ENCODE measurements around the gene MAGEB1. TPM values are rescaled to one million over a fixed set of nuclear protein-coding genes. Genes with fewer than 3 reads are reported as not detected.

Gene MAGEB1
- total and polyA plus RNA-seq, 2 of the 13 experiments (the other 11 are each of a cell fraction or from before 2014, with no cell fraction given), result not detected

DNA sequence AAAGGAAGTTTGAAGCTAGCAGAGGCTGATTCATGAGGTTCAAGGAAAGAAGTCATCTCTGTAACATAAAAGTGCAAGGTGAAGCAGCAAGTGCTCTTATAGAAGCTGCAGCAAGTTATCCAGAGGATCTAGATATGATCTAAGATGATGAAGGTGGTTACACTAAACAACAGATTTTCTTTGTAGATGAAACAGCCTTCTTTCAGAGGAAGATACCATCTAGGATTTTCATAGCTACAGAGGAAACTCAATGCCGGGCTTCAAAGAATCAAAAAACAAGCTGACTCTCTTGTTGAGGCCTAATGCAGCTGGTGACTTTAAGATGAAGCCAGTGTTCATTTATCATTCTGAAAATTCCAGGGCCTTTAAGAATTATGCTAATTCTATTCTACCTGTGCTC lies 33.5 kb downstream of the MAGEB1 start (continued):
- TF ChIP-seq, protein P1, sequence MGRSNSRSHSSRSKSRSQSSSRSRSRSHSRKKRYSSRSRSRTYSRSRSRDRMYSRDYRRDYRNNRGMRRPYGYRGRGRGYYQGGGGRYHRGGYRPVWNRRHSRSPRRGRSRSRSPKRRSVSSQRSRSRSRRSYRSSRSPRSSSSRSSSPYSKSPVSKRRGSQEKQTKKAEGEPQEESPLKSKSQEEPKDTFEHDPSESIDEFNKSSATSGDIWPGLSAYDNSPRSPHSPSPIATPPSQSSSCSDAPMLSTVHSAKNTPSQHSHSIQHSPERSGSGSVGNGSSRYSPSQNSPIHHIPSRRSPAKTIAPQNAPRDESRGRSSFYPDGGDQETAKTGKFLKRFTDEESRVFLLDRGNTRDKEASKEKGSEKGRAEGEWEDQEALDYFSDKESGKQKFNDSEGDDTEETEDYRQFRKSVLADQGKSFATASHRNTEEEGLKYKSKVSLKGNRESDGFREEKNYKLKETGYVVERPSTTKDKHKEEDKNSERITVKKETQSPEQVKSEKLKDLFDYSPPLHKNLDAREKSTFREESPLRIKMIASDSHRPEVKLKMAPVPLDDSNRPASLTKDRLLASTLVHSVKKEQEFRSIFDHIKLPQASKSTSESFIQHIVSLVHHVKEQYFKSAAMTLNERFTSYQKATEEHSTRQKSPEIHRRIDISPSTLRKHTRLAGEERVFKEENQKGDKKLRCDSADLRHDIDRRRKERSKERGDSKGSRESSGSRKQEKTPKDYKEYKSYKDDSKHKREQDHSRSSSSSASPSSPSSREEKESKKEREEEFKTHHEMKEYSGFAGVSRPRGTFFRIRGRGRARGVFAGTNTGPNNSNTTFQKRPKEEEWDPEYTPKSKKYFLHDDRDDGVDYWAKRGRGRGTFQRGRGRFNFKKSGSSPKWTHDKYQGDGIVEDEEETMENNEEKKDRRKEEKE (IDR thresholded peaks at IDR 0.05), result no peak
- TF ChIP-seq TAF15 (IDR thresholded peaks at IDR 0.05; ENCODE audit: low read depth, low read length, poor library complexity, severe bottlenecking), result no peak
- TF ChIP-seq, protein P2, sequence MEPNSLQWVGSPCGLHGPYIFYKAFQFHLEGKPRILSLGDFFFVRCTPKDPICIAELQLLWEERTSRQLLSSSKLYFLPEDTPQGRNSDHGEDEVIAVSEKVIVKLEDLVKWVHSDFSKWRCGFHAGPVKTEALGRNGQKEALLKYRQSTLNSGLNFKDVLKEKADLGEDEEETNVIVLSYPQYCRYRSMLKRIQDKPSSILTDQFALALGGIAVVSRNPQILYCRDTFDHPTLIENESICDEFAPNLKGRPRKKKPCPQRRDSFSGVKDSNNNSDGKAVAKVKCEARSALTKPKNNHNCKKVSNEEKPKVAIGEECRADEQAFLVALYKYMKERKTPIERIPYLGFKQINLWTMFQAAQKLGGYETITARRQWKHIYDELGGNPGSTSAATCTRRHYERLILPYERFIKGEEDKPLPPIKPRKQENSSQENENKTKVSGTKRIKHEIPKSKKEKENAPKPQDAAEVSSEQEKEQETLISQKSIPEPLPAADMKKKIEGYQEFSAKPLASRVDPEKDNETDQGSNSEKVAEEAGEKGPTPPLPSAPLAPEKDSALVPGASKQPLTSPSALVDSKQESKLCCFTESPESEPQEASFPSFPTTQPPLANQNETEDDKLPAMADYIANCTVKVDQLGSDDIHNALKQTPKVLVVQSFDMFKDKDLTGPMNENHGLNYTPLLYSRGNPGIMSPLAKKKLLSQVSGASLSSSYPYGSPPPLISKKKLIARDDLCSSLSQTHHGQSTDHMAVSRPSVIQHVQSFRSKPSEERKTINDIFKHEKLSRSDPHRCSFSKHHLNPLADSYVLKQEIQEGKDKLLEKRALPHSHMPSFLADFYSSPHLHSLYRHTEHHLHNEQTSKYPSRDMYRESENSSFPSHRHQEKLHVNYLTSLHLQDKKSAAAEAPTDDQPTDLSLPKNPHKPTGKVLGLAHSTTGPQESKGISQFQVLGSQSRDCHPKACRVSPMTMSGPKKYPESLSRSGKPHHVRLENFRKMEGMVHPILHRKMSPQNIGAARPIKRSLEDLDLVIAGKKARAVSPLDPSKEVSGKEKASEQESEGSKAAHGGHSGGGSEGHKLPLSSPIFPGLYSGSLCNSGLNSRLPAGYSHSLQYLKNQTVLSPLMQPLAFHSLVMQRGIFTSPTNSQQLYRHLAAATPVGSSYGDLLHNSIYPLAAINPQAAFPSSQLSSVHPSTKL (CRISPR knock-in tag; IDR thresholded peaks at IDR 0.05), result no peak
- TF ChIP-seq SNAI1 (CRISPR knock-in tag; IDR thresholded peaks at IDR 0.05; ENCODE audit: borderline replicate concordance), result no peak

DNA sequence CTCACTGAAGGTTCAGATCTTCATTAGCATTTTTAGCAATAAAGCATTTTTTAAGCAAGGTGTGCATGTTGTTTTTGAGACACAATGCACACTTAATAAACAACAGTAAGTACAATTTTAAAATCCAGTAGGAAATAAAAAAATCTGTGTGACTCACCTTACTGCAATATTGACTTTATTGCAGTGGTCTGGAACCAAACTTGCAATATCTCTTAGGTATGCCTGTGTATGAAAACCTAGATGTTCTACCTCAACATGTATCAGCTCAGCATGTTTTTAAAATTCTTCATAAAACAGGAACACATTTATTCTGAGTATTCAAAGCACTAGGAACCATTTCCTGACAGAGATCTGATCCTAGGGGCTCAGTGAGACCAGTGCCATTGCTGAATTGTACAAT lies 35.6 kb downstream of the MAGEB1 start:
- ChIA-PET POLR2A (no interaction called here), CTCF (ENCODE audit: low intra/inter-chr PET ratio, low total read pairs) (no interaction called here)
- no peak overlapping the region for H3K4me3 ChIP-seq (replicated peaks in 1 of 3; ENCODE audit: insufficient read depth in 1 of 3, low read depth in 2 of 3, low read length in 3 of 3)
- no peak overlapping the region for H3K27ac ChIP-seq (ENCODE audit: extremely low read length, insufficient read depth, low read length)
- DNase-seq (ENCODE audit: low spot score) (no peak), ATAC-seq (no peak), FAIRE-seq (no peak)
- intact Hi-C loops (cut with micrococcal nuclease; ENCODE audit: unreplicated experiment), result no loop called here
- H3K27me3 ChIP-seq (ENCODE audit: control insufficient read depth in 1 of 2, insufficient read depth in 2 of 2, low read length in 2 of 2), result no peaks in the 10 kb centered on the region
- H2AFZ ChIP-seq (ENCODE audit: low read length), result no peak overlapping the region
- no peaks in the 10 kb centered on the region for H3K4me1 ChIP-seq (ENCODE audit: insufficient read depth, low read length)
- no peaks in the 10 kb centered on the region for H4K20me1 ChIP-seq (ENCODE audit: insufficient read depth, low read length)
- H3K36me3 ChIP-seq (replicated peaks in 1 of 2; ENCODE audit: control insufficient read depth in 1 of 2, insufficient read depth in 2 of 2, low read length in 2 of 2), result no peaks in the 10 kb centered on the region
- TF ChIP-seq ISL2 (CRISPR knock-in tag; IDR thresholded peaks at IDR 0.05), result no peak
- TF ChIP-seq FOXA3 (CRISPR knock-in tag; IDR thresholded peaks at IDR 0.05), result no peak
- no peak for TF ChIP-seq GATAD1 (CRISPR knock-in tag; IDR thresholded peaks at IDR 0.05)
- no peaks in the 10 kb centered on the region for H3K9me3 ChIP-seq (ENCODE audit: low read length)
- no peaks in the 10 kb centered on the region for H3K79me2 ChIP-seq (ENCODE audit: insufficient read depth, low read length)
- in situ Hi-C loops (cut with HindIII; ENCODE audit: extremely low pct_ligation_motif_present, low pct_unique_long_range_greater_than_20kb), result no loop called here
- no TSS peak for BruUV-seq (replicated peaks)
- no peak overlapping the region for H3K9ac ChIP-seq (ENCODE audit: insufficient read depth, low read depth, low read length)
- H3K4me2 ChIP-seq (ENCODE audit: low read depth, low read length), result no peak overlapping the region
